HG03064 (cell line): ENCODE data around the gene MECP2.

ENCODE experiments used
- ATAC-seq: cut with Tn5 transposase; IDR thresholded peaks from one replicate; pipeline ENCODE4 v1.9.1; 2021; ENCODE audit warnings: low read depth; ENCODE audit not compliant: unreplicated experiment

Gene MECP2

DNA sequence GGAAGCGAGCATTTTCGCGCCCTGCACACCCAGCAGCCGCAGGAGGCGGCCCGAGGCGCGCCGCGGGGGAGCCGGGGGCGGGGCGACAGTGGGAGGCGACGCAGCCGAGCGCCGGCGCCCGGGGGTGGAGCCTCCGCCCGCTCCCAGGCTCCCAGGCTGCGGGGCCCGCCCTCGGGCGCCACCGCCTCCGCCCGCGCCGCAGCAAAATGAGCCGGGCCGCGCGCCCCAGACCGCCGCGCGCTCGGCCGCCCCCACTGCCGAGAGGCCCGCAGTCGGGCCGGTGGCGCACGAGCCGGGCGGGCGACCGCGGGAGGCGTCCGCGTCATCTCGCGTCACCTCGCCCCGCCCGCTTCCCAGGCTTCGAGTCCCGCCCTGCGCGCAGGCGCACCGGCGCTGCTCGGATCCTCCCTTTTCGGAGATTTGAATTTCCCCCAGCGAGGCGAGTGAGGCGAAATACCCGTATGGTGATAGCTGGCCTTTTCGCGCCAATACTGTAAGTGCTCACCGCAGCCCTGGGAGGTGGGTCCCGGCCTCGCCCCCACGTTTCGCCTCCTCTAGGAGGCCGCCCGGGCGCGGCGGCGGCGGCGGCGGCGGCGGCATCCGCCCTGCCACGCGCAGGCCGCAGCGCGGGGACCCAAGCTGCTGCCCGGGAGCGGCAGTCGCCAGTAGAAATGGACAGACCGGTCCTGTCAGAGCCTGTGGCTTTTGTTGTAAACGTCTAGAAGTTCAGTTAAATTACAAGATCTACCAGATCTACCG is 125.0 kb downstream of the MECP2 start, which contains the start of gene TMEM187:
TSS of gene TMEM187 (plus strand) at position 387 of the 759 bp plus-strand sequence. CDS start 9,309 bp downstream, outside the sequence.
- peak; percentile 62 for ATAC-seq
